GM18909 (cell line): ENCODE measurements around the gene INPP5A.

Experiments
- ATAC-seq: cut with Tn5 transposase; IDR thresholded peaks from one replicate; pipeline ENCODE4 v1.9.1; 2021; ENCODE audit warnings: mild to moderate bottlenecking; ENCODE audit not compliant: unreplicated experiment, poor library complexity

Gene INPP5A

DNA sequence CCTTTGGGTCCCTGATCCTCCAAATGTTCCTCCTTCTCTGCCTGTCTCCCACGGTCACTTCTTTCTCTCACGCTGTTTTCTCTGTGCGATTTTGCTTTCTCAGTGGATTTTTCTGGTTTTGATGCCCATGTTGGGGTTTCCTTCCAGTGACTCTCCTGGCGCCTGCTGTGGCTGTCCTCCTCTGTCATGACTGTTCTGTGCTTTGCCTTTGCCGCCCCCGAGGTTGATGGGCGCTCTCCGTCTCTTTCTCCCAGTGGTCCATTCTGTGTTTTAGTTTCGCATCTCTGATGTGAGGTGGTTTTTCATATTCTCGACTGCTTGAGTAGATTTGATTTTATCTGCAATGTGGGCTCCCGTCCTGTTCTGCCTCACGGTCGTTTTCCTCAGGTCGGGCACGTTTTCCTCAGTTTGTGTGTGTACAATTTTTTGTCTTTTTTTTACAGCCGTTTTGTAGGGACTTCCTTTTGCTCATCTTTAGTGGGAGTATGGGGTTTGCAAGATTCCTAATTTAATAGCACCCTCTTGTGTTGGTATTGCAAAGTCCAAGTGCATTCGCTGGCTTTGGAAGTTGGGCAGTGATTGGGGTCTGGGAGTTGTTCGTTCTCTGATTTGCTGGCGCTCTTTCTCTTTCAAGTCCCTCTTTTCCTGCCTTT, 100.0 kb downstream of the INPP5A start:
- ATAC-seq = no peak

DNA sequence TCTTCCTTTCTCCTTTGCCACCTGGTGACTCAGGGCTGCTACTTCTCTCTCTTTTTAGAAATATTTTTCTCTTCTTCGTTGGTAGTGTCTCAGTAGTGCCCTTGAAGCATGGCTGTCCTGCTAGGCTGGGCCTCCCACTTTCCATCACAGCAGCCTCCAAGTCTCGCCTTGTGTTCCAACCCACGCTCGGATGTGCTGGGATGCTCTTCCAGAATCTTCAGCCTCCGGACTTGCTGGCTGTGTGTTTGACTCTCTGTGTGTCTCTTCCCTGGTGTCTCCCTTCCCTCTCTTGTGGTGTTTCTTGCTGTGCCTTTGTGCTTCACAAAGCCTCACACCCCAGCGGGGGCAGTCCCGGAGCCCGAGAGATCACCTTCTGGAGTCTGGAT, 100.5 kb downstream of the INPP5A start:
- ATAC-seq = no peak

DNA sequence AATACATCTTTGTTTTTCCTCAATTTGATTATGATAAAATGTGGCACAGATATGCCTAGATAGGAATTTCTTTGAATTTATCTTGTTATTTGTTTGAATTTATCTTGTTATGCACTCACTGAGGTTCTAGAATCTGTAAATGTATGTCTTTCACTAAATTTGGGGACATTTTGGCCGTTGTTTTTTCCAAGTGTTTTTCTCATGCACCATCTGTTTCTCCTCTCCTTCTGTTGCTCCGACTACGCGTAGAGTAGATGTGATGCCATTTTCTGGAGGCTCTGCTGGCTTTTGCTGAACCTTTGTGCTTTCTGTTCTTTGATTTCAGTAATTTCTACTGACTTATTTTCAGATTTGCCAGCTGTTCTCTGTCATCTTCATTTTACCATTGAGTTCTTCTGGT, 101.9 kb downstream of the INPP5A start:
- no peak for ATAC-seq

DNA sequence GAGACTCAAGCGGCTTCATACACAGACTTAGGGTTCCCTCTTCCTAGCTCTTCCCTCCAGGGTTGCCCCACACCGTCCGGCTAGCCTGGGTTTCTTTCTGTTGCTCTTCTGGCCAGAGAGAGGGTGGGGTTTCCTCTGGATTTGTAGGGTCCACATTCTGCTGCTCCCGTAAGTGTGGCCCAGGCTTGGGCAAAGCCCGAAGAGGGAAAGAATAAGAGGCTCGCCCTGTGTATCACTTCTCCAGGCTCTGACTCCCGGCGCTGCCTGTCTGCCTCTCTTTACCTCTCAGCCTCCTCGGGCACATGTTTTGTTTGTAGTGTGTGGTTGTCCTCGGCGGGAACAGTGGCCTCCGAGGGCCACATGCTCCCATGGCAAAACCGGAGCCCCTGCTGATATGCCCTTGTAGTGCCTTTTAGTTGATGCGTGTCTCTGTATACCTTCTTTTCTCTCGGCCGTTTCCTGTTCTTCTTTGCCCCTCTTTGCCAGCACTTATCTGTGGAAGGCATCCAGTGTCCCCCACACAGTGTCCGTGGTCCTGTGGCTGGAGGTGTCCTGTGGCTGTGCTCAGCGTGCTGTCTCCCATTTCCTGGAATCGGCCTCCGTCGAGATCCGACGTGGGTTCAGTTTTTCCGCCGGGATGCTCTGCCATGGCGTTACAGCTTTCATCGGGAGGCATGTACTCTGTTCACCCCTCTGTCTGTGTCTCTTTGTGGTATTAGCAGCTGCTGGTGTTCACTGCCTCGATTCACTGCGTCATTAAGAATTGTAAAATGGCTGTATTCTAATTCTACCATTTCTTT, 102.9 kb downstream of the INPP5A start:
- ATAC-seq = no peak

DNA sequence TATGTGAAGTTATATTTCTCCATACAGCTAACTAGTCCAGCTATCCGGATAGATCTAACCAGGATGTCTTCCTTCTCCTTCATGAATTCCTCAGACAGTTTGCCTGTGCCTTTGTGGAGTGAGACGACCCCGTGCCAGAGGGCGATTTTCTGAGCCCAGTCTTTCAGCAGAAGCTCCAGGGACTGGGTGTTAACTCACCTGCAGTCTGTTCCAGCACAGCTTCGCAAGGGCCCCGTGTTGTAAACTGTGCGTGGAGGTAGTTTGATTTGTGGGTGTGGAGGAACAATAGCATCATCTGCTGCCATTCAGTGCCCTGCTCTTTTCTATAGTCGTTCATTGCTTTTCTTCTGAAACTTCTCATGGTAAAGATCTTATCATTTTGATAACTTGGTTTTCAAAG, 103.8 kb downstream of the INPP5A start:
- no peak for ATAC-seq

DNA sequence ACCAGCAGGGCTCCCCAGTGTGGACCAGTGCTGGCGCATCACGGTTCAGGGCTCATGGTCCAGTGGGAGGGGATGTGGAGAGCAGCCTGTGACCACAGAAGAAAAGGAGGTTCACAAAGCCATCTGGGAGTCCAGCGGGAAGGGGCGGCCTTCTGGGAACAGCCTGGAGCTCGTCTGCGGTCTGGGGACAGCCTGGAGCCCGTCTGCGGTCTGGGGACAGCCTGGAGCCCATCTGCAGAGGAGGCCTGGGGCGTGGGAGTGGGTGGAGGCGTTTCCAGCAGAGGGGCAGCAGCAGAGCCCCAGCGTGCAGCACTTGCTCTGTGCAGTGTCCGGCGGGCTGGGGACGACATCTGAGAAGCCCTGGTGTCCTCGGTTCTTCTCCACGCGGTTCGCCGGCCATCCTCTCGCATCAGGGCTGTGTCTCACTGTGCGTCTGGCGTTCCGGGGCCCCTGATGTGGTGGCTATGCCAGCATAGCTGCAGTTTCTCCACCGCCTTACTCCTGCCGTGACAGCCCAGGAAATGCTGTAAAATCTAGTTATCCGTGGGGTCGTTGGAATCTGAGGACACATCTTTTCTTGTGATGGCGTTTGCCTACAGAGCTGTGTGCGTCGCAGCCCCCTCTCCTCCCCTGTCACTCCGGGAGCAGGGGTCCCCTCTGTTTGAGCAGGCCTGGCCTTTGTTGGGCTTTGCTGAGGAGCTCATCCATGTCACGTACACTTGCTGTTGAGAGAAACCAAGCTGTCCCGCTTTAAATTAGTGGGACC, 104.6 kb downstream of the INPP5A start:
- ATAC-seq = no peak

DNA sequence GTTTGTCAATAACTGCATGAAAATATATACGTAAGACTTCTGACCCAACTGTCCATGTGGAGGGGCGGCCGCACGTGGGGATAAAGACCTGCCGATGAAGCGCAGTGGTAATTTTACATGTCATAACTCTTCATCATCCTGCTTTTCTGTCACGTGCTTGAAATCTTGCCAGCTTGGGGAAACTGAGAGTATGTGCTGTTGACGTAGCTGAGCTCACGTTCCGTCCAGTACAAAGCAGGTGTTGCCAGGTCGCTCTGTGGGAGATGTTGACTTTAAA, 105.1 kb downstream of the INPP5A start:
- no peak for ATAC-seq

DNA sequence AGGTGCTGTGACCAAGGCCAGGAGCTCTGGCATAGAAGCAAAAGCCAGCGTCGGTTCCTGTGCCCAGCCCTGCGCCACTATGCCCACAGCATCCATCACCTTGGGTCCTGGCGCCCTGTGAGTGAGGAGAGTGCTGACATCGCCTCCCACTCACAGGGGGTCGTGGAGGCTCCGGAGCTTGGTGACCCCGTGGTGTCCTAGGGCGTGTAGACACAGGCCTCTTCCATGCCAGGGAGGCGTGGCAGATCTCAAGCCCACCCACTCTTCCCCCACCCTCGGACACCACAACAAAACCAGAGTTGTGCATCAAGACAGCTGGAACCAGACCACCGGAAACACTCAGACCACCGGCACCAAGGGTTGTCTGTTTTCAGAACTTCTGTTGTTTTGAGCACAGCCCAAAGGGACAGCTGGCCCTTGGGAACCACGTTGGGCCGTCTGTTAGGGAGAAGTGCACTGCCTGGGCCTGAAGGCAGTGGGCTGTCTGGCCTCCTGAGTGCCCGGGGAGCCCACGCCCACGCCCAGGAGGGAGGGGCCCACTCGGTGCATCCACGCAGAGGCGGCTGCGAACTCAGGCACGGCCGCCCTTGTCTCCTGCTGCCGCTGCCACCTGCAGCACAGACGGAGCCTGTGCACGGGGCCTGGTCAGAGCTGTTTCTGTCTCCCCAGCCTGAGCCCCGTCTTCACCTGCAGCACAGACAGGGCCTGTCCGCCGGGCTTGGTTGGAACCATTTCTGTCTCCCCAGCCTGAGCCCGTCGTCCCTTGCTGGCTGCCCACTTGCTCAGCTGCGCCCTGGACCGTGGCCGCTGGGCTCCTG, 106.3 kb downstream of the INPP5A start:
- no peak for ATAC-seq

DNA sequence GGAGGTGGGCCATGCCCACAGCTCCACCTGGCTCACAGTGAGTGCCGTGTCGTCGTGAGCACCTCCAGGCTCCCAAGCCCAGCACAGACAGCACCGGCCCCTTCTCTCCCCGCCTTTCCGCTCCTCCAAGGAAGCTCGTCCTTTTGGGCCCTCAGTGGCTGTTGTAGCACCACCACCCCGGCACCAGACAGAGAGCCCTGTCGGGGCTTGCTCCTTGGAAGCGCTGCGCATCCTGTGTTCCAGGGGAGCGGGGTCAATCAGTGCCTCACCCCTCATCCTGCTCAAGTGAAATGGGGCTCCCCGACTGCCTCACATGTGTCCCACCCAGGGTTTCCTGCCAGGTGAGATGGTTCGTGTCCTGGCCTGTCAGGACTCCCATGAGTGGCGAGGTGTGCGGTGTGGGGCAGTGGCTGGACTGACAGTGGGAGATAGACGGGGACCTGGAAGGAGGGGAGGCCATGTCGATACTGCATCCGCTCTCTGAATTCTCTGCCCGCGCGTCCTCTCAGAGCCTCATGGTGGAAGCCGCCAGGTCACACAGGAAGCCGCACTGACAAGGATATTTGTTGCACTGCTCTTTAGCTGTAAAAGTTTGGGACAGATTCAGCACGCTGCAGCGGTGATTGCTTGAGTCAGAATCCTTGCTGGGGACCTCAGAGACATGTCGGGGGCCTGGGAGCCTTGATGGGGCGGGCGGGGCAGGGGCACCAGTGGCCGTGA, 107.1 kb downstream of the INPP5A start:
- no peak for ATAC-seq

DNA sequence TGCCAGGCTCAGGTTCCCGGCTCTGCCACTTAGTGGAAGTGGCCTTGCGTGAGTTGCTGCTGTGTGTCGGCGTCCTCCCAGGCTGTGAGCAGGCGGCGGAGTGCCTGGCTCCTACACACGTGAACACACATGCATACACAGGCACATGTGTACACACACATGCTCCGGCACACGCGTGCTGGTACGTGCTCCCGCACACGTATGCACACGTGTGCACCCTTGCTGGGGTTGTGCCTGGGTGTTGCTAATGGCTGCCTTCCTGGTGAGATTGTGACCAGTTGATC, 107.6 kb downstream of the INPP5A start:
- ATAC-seq = no peak

DNA sequence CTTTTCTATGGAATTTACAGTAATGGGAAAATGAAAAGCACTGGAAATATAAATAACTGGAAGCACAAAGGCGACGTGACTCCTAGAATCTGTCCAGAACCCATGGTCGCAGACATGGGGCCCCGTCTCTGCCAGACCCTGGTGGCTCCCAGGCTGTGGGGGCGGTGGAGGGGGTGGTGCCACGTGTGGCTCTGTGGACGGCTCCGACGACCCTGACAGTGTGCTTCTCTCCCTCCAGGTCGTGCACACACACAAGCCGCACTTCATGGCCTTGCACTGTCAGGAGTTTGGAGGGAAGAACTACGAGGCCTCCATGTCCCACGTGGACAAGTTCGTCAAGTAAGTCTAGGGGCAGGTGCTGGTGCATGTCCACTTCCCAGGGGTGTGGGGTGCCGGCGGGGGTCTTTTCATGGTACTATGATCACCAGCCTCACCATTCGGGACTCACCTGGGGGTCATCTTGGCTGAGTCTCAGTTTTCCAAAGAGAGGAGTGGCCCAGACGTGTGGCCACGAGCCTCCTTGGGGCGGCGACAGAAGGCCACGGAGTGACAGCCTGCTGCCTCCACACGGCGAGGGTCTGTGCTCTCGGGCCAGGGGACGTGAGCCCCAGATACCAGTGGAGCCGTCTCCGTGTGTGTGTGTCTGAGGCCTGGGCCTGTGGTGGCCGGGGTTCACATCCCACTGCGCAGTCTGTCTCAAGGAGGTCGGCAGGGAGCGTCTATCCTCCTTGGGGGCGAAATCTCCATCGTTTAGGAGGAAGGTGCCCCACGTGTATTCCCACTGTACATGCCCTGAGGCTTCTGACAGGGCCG, 108.2 kb downstream of the INPP5A start:
- ATAC-seq = no peak

DNA sequence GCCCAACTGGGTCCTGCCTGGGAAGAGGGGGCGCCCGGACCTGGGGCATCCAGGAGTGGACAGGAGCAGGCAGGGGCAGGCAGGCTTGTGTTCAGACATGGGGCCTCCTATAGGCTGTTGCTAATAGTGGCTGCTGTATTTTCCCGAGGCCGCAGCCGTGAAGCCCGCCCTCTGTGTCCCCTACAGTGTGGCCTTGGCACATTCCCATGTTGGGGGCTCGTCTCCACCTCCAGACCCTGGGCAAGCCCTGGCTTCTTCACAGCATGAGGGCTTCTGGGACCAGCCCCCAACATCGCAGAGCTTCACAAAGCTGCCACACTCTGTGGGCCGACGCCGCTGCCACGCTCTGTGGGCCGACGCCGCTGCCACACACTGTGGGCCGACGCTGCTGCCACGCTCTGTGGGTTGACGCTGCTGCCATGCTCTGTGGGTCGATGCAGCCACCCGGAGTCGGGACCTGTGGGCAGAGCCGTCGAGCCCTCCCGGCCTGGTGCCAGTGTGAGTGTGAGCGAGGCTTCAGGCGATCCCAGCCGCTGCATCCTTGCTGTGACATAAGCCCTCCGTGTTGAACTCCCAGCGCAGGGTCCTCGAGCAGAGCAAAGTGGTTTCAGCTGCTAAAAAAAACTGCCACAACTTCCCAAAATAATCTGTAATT, 109.0 kb downstream of the INPP5A start:
- ATAC-seq = no peak

DNA sequence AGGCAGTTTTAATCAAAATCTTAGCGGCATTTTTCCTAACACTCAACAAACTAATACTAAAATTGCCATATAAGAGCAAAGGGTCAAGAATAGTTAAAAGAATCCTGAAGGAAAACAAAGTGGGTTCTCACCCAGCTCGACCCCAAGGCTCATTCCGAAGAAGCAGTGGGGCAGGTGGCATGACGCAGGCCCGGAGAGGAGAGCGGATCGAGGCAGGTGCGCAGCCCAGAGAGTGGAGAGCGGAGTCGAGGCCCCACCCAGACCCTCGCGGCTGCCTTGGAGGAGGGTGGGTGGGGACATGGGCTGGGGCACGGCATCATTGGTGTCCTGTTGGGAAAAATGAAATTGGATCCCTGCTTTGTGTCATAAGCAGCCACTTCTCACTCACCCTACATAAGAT, 109.8 kb downstream of the INPP5A start:
- no peak for ATAC-seq

DNA sequence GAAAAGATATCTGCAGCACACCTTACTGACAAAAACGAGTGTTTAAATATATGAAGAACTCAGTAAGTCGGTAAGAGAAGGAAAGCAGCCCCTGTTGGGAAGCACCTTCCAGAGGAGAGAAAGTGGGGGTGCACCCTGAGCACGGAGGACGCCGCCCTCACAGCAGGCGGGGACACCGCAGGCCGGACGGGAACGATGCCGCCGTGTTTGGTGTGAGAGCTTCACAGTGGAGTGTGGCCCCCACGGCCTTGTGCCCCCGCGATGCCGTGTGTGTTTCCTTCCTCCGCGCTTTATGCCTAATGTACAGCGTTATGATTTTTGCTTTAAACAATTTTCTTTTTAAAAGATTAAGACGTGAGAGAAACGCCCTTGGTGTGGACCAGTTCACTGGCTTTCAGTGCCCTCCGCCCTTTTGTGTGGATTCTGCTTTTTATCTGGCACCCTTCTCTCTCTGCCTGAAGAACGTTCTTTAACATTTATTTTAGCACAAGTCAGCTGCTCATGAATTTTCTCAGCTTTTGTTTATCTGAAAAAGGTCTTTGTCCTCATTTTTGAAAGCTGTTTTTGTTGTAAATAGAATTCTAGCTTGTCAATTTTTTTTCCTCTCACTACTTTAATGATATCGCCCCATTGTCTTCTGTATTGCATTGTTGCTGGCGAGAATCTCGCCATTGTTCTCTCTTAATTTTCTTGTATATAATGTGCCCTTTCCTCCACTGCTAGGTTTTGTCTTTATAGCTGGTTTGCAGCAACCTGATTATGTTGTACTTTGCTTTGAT, 110.7 kb downstream of the INPP5A start:
- ATAC-seq = no peak

DNA sequence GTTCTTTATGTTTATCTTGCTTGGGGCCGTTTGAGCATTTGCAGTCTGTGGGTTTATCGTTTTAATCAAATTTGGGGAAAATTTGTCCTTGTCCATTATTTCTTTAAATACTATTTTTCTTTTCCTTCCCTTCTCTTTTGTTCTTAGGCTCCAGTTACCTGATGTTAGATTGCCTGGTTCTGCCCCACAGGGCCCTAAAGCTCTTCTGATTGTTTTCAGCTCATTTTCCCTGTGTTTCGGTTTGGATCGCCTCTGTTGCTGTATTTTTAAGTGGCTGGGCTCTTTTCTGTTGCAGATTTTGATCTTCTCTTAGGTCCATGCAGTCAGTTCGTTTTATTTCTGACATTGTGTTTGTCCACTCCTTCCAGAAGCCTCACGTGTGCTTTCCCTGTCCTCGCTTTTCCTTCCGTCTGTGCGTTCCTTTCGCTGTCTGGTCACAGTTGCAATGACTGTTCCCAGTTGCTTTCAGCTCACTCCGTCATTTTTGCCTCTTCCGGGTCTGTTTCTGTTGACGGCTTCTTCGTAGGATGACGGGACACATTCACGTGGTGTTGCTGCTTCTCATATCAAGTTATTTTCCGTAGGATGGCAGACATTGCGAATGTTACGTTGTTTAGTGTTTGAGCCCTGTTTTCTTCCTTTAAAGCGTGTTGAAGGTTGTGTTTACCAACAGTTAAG, 111.4 kb downstream of the INPP5A start:
- ATAC-seq = no peak

DNA sequence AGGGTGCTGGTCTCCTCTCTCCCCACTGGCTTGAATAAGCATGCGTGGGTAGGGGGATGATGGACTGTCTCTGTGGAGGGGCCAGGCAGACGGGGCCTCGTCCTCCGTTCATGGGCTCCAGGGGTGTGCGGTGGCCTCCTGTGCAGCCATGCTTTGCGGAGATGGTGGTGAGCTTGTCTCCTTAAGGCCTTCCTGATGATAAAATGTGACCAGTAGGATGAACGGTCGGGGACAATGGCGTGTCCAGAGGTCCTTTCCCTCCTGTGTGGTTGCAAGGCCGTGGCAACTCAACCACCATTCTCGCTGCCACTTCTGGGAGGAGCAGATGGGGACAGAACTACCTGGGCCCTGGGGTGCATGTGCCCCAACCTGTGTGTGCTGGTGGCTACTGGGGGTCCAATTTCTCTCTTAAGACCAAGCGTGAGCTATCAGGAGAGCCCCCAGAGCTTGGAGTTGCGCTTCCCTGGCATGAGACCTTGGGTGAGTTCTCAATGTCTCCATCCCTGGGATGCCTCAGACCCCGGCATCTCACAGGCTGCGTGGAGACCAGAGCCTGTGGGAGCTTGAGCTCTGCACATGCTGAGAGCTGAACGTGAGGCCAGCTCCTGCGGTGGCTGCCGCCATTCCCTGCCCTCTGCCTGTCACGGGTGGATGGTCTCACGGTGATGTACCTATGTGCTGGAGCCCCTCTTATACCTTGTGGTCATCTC, 112.2 kb downstream of the INPP5A start:
- ATAC-seq = no peak

DNA sequence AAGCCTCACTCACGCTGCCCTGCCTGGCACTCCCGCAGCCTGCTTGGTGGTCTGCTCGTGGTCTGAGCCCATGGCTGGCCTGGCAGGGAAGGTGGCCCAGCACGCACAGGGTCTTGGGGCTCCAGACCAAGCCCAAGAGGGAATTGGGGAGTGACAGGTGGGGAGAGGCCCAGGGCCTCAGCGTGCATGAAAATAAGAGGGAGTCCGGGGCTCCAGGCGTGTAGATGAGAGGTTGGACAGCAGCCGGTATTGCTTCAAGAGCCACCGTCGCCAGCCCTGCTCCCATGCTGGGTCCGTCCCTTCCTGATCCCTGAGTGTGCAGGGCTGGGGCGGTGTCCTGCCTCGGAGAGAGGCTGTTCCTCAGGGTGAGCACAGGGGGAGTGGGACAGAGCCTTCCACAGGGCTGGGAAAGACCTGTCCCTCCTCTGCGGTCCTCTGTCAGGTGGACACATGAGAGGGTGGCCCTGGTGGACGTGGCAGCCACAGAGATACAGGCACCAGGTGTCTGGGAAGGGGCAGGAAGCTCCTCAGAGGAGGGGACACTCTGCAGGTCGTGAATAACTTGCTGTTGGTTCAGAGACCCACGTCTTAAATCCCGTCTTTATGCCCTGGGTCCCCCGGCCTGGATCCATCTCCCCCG, 113.1 kb downstream of the INPP5A start:
- no peak for ATAC-seq
